Spinal cord (tissue), 10 donors: ENCODE measurements around the gene CNTNAP3B. TPM values are rescaled to one million over a fixed set of nuclear protein-coding genes. Genes with fewer than 3 reads are reported as not detected.
"Not testable (repeated sequence)": the region's sequence is repeated elsewhere in the genome, so short reads cannot be mapped to it uniquely, and the experiment has no call there.

Experiments
- DNase-seq, 6 donors: peaks; one replicate each; pipeline versions ENCODE4 v3.0.0 to v3.0.0-alpha.2; 2013 to 2015; ENCODE audit warnings: low spot score in 6 of 6, low read depth in 4 of 6
- H3K27ac ChIP-seq: one replicate; pipeline ENCODE4 v1.5.1; 2013; ENCODE audit warnings: low read depth, low read length, control low read depth
- H3K27me3 ChIP-seq: one replicate; pipeline ENCODE4 v1.6.1; 2013; ENCODE audit warnings: low read length; ENCODE audit not compliant: control insufficient read depth, insufficient read depth
- H3K36me3 ChIP-seq: one replicate; pipeline ENCODE4 v1.6.1; 2013; ENCODE audit warnings: low read length; ENCODE audit not compliant: control insufficient read depth, insufficient read depth
- H3K4me1 ChIP-seq: one replicate; pipeline ENCODE4 v1.6.1; 2013; ENCODE audit warnings: low read length; ENCODE audit not compliant: control insufficient read depth, insufficient read depth
- H3K4me3 ChIP-seq: one replicate; pipeline ENCODE4 v1.5.1; 2013; ENCODE audit warnings: low read depth, low read length, control low read depth
- H3K9me3 ChIP-seq: one replicate; pipeline ENCODE4 v1.6.1; 2013; ENCODE audit warnings: low read length; ENCODE audit not compliant: control insufficient read depth, insufficient read depth
- WGBS: methylation state at CpG from one replicate; pipeline ENCODE4 v1.1.5; 2013; ENCODE audit warnings: missing lambda C conversion rate; ENCODE audit not compliant: insufficient coverage; 5-methylcytosine and 5-hydroxymethylcytosine counted together
- polyA plus RNA-seq, 2 donors: library from polyadenylated mRNA; unstranded; fragments of 120-200 nt; gene quantifications; one replicate each; pipeline ENCODE4 v1.2.1, GENCODE V29; 2013; ENCODE audit not compliant: insufficient read length in 2 of 2
- total RNA-seq, 2 donors: library from RNA; depleted of rRNA in 1 of 2; stranded (reverse); fragments of 120-200 nt in 1 of 2; fragments of >200 nt in 1 of 2; gene quantifications; one replicate each; pipeline versions ENCODE4 v1.2.3 to v1.2.4, GENCODE V29; 2013 to 2014
- donor health status: healthy.

The CNTNAP3B gene
- total and polyA plus RNA-seq, 4 donors = 19.1 to 44.6 (median 26.2) TPM

- H3K4me3 ChIP-seq, H3K27ac ChIP-seq: not testable (repeated sequence)
- WGBS = no CpG with 5 or more reads among the region's 4 CpGs
Measured at GRCh38 chr9:42071026-42071425, 58.2 kb downstream of the CNTNAP3B start.

GRCh38 chr9:42070035-42070799, 59.0 kb downstream of the CNTNAP3B start:
- H3K4me3 ChIP-seq, DNase-seq, H3K27ac ChIP-seq, H3K36me3 ChIP-seq, H3K9me3 ChIP-seq, H3K27me3 ChIP-seq, H3K4me1 ChIP-seq: not testable (repeated sequence)
- WGBS = no CpG with 5 or more reads among the region's 11 CpGs

More at GRCh38 chr9:42071026-42071425, 58.2 kb downstream of the CNTNAP3B start:
- H3K27me3 ChIP-seq, DNase-seq, H3K36me3 ChIP-seq, H3K4me1 ChIP-seq, H3K9me3 ChIP-seq: not testable (repeated sequence)

GRCh38 chr9:42053874-42054273, 75.4 kb downstream of the CNTNAP3B start:
- peak in 1 of 6 donors; percentile 0 for DNase-seq
- not testable (repeated sequence) for H3K36me3 ChIP-seq, H3K27me3 ChIP-seq, H3K4me1 ChIP-seq, H3K27ac ChIP-seq, H3K9me3 ChIP-seq, H3K4me3 ChIP-seq
- no CpG with 5 or more reads among the region's 1 CpG for WGBS

- not testable (repeated sequence) for DNase-seq
- no CpG with 5 or more reads among the region's 2 CpGs for WGBS
Measured at GRCh38 chr9:42050701-42051100, 78.5 kb downstream of the CNTNAP3B start.

DNA sequence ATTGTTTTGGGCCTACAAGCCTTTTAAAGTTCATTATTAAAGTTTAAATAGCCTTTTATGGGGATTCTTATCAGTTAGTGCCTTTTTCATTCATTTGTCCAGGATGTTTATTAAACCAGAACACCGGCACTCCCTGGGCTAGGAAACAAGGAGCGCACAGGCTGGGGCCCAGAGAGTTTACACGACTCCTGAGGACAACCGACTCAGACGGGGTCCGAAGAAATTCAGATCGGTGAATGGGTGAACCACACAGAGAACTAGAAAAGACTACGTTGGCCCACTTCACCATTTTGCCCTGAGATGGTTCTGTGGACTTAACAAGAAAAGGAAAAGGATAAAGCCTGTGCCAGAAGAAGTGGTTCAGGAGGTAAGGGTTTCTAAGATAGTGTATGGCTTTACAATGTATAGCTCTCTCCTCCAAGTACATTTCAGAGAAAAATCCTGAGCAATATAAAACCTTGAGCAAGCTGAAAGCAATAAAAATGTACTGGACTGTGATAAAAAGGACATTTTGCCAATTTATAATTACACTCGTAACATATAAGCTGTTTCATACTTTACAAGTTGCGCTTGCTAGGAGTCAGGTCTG, 84.7 kb downstream of the CNTNAP3B start:
- not testable (repeated sequence) for H3K27ac ChIP-seq, H3K27me3 ChIP-seq, H3K4me3 ChIP-seq, H3K36me3 ChIP-seq, H3K4me1 ChIP-seq, H3K9me3 ChIP-seq
- no CpG with 5 or more reads among the region's 10 CpGs for WGBS
- DNase-seq = peak in 1 of 6 donors; percentile 3

More at GRCh38 chr9:42050701-42051100, 78.5 kb downstream of the CNTNAP3B start:
- not testable (repeated sequence) for H3K4me3 ChIP-seq, H3K27ac ChIP-seq, H3K27me3 ChIP-seq, H3K9me3 ChIP-seq, H3K36me3 ChIP-seq, H3K4me1 ChIP-seq

DNA sequence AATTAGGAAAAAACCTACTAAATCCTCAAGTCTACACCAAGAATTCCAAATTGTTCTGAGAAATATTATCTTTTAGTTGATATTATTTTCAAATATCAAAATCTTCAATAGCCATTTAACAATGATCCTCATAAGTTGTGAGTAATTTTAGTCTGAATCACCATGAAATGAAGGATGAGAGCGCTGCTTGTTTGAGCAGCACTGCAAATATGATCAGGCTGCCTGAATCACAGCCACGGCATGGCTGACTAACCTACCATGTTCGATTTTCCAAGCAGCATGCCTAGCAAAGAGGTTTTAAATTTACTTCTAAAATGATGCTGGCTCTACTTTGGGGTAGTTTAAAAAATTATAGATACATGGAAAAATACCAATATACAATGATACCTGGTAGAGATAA, 95.7 kb downstream of the CNTNAP3B start:
- not testable (repeated sequence) for H3K36me3 ChIP-seq, DNase-seq, H3K9me3 ChIP-seq, H3K27ac ChIP-seq, H3K4me3 ChIP-seq, H3K27me3 ChIP-seq, H3K4me1 ChIP-seq
- WGBS = no CpG with 5 or more reads among the region's 3 CpGs

DNA sequence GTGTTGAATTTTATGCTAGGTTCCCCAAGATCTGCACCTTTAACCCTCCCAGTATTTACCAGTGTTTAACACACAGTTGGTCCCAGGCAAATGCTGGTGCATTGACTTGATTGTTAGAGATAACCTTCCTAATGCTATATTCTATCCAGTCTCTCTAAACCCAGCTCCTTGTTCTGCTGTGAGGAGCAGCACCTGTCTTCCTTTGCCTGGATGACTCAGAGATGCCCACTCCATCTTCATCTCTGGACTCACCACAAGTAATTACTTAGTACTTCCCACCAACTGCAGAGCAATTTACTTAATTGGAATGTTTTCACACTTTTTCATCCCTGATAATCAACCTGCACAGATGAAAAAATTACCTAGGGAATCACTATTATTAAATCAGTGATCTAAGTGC, 108.6 kb downstream of the CNTNAP3B start:
- not testable (repeated sequence) for H3K4me3 ChIP-seq, H3K27ac ChIP-seq, H3K9me3 ChIP-seq, H3K27me3 ChIP-seq, H3K36me3 ChIP-seq, DNase-seq, H3K4me1 ChIP-seq

GRCh38 chr9:42018220-42018922, 110.9 kb downstream of the CNTNAP3B start:
- H3K4me1 ChIP-seq, H3K27me3 ChIP-seq, H3K36me3 ChIP-seq, H3K27ac ChIP-seq, H3K9me3 ChIP-seq, DNase-seq, H3K4me3 ChIP-seq: not testable (repeated sequence)
- WGBS = no CpG with 5 or more reads among the region's 7 CpGs

DNA sequence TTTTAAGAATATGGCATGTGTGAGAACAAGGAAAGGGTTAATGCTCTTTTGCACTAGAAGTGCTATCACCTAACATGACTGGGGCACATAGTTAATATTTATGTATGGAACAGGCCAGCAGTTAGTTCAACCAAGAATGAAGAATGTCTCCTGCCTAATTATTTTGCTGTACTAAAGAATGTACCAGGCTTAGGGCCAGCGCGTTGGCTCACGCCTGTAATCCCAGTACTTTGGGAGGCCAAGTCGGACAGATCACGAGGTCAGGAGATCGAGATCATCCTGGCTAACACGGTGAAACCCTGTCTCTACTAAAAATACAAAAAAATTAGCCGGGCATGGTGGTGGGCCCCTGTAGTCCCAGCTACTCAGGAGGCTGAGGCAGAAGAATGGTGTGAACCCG, 114.9 kb downstream of the CNTNAP3B start:
- H3K4me3 ChIP-seq, H3K9me3 ChIP-seq, H3K27ac ChIP-seq, H3K36me3 ChIP-seq, H3K27me3 ChIP-seq, DNase-seq, H3K4me1 ChIP-seq: not testable (repeated sequence)
- no CpG with 5 or more reads among the region's 9 CpGs for WGBS

DNA sequence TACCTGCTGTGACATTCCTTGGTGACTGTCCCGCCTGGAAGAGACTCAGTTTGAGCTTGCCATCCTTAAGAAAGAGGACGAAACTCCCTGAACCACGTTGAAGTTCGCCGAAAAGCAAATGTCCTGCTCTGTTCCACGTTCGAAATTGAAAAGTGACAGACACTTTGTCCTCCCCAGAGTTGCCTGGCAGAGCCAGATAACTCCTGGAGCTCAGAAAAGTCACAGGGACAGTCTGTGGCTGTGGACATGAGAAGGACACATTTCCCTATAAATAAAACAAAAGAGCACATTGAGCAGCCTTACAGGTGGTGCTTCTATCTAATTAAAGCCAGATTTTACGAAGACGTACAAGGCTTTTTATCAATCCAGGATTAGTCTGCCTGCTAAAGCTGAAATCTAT, 137.6 kb downstream of the CNTNAP3B start:
- H3K27me3 ChIP-seq, H3K27ac ChIP-seq, H3K36me3 ChIP-seq, H3K4me3 ChIP-seq, H3K9me3 ChIP-seq, H3K4me1 ChIP-seq, DNase-seq: not testable (repeated sequence)
- no CpG with 5 or more reads among the region's 9 CpGs for WGBS
